NK-92 treated with Interleukin-12 subunit alpha and Interleukin-12 subunit beta, amount 100 ng/mL, for 24 hours (cell line): ENCODE results near the gene CLDN22.
"Not testable (repeated sequence)": the region's sequence is repeated elsewhere in the genome, so short reads cannot be mapped to it uniquely, and the experiment has no call there.

Experiments
- DNase-seq: peaks from one replicate; lab custom pipeline; 2025; lab: John Stamatoyannopoulos, UW

CLDN22 gene

GRCh38 chr4:183347146-183347545 lies 27.1 kb upstream of the CLDN22 start:
- no peak for DNase-seq

DNA sequence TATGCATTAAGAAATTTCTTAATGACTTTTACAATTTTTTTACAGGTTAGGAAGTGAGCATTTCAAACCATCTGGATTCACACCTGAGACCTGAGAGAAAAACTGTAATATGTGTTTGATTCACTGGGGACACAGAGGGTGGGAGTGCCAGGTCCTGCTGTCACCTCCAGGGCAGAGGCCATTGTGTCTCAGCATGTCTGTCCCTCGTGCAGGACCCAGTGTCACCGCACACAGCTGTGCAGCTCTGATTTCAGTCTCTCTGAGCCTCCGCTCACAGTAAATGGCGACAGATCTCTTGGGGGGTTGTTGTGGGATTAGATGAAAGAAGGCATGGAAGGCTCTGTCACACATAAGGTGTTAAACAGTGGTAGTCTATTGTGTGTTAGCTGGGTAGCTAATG lies 25.2 kb upstream of the CLDN22 start:
- DNase-seq = no peak

GRCh38 chr4:183344523-183345255 lies 24.6 kb upstream of the CLDN22 start:
- DNase-seq = no peak

- DNase-seq = no peak
These were observed 23.7 kb upstream of the CLDN22 start for GRCh38 chr4:183343730-183344129.

DNA sequence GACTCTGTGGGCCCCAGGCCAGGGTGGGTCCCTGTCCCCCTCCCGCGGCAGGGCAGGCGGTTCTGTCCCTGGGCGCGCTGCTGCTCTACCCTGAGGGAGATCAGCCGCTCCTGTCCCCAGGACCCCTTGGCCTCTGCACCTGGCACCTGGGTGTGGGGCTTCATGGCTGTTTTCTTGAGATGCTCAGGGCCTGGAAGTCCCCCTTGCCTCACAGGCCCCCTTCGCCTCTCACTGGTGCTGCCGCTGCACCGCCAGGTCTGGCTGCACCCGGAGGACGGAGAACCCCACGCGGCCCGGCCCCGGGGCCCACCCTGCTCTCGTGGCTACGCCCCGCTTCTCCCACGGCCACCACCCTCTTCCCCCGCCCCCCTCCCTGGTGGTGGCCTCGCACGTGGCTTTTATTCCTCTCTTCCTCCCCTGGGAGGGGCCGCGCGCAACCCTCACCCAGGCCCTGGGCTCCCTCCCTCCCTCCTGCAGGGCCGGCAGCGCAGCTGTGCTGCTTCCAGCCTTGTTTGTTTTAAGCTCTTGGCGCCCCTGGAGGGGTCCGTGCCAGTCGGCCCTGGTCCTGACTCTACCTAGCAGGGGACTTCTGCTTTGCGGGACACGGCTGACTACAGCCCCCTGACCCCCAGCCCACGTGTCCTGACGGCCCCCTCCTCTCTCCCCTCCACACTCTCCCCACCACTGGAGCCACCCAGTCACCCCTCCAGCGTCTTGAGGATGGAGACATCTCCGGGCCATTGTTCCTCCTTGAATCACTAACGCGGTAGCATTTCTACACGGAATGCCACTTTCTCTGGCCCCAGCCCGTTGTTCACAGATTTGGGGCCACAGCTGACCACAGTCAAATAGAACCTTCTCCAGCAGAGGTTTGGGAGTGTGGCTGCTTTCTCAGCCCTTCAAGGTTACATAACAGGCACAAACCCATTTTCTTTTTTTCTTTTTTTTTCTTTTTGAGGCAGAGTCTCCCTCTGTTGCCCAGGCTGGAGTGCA lies 22.8 kb upstream of the CLDN22 start:
- DNase-seq = no peak

GRCh38 chr4:183337833-183338232 lies 17.8 kb upstream of the CLDN22 start:
- DNase-seq = no peak

- no peak for DNase-seq
These were observed 17.3 kb upstream of the CLDN22 start for GRCh38 chr4:183337349-183337748.

- DNase-seq = no peak
These were observed 15.4 kb upstream of the CLDN22 start for GRCh38 chr4:183335369-183335940.

DNA sequence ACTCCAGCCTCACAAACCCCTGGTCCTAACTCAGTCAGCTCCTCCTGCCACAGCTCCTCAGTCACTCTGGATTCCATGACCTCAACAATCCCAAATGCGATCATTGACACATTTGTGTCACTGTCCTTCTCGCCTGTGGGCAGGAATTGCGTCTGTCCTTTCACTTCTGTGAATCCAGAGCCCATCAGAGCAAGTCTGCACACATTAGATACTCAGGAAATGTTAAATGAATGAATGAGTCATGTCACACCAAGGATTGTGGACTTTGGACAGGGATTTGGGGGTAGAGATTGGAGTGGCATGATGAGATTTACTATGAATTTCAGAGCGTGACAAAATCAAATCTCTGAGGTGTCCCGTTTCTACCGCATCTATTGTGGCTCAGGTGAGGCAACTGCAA lies 13.9 kb upstream of the CLDN22 start:
- no peak for DNase-seq

GRCh38 chr4:183333202-183333601 lies 13.1 kb upstream of the CLDN22 start:
- no peak for DNase-seq

GRCh38 chr4:183332447-183332846 lies 12.4 kb upstream of the CLDN22 start:
- no peak for DNase-seq

- DNase-seq = no peak
These were observed 10.8 kb upstream of the CLDN22 start for GRCh38 chr4:183330841-183331240.

- no peak for DNase-seq
These were observed 10.1 kb upstream of the CLDN22 start for GRCh38 chr4:183329954-183330742.

- DNase-seq = no peak
These were observed 9.2 kb upstream of the CLDN22 start for GRCh38 chr4:183329244-183329643.

DNA sequence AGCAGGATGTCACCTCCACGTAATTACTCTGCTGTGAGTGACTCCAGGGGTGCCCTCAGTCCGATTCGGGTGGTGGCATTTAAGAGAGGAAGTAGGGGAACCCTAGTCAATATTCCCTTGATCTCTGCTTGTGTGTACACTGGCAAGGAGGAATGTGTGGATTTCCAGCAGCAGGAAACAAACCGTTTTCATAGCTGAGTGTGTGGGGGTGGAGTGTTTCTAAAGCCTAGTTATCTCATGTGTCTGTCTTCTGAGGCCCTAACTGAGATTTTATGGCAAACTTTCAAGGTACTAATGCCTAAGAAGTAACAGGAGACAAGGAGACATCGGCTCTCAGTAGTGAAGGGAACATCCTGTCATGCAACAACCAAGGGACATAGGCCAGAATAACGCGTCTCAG lies 8.8 kb upstream of the CLDN22 start:
- DNase-seq = no peak

- no peak for DNase-seq
These were observed 7.8 kb upstream of the CLDN22 start for GRCh38 chr4:183327827-183328226.

DNA sequence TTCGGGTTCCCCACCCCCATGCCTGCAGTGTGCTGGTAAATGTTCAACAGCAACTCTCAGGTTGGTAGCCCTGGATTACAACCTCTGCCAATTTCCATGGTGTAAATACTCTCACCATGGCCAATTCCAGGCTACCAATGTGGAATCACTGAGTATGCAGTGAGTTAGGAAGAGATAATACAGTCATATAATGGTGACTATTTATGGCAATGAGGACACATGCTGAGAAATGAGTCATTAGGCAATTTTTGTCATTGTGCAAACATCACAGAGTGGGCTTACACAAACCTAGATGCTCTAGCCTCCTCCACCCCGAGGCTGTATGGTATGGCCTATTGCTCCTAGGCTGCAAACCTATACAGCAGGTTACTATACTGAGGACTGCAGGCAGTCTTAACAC lies 6.8 kb upstream of the CLDN22 start:
- DNase-seq = peak; percentile 17

GRCh38 chr4:183326387-183326786 lies 6.3 kb upstream of the CLDN22 start:
- not testable (repeated sequence) for DNase-seq

- DNase-seq = no peak
These were observed 4.5 kb upstream of the CLDN22 start for GRCh38 chr4:183324619-183325018.

GRCh38 chr4:183324056-183324455 lies 4.0 kb upstream of the CLDN22 start:
- DNase-seq = not testable (repeated sequence)

DNA sequence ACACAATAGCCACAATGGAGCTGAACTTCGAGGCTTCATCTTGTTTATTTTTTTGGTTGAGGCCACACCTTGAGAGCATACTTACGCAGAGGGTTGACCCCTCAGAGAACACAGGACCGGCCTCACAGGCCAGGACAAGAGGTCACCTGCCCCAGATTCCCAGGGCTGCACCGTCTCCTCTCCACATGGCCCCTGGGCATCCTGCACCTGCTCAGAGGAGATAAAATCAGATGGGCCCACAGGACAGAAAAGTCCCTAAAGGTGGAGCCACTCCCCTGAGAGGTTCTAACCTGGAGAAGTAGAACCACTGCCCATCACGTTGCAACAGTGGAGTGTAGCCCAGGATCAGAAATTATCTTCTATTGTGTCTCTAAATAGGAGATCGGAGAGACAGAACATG lies 3.2 kb upstream of the CLDN22 start:
- no peak for DNase-seq

- DNase-seq = no peak
These were observed 2.2 kb upstream of the CLDN22 start, which contains the start of gene CLDN24 for GRCh38 chr4:183322326-183322725. Gene CLDN24, minus strand, starts transcription at chr4:183322426. Its CDS starts 0 bp downstream, at chr4:183322426.
